ENCODE measurements around the gene CCDC30. TPM values are rescaled to one million over a fixed set of nuclear protein-coding genes. Genes with fewer than 3 reads are reported as not detected.

The CCDC30 gene
- total and polyA plus RNA-seq, 9 of the 15 experiments (the other 6 are each of a cell fraction or from before 2014, with no cell fraction given) = 0.05 to 0.91 (median 0.24) TPM

GRCh38 chr1:42680921-42681683 is 218.0 kb downstream of the CCDC30 start (continued):
- TF ChIP-seq ZBTB40 (IDR thresholded peaks at IDR 0.05) (peak; percentile 15; the same call in 1 of the 2 replicates), ZBTB40 (CRISPR knock-in tag; IDR thresholded peaks at IDR 0.05) (no peak), CHCHD3 (CRISPR knock-in tag; IDR thresholded peaks at IDR 0.05) (no peak), ARID2 (IDR thresholded peaks at IDR 0.05) (0 out of 2 replicates have a peak, but pooled peaks have one; percentile 6), THRB (CRISPR knock-in tag; conservative IDR thresholded peaks at IDR 0.05) (no peak; the same call in 1 of the 2 replicates), MIER1 (IDR thresholded peaks at IDR 0.05; ENCODE audit: low read depth) (no peak), ZC3H11A (IDR thresholded peaks at IDR 0.05; ENCODE audit: low read depth, low read length) (no peak), NONO (IDR thresholded peaks at IDR 0.05; ENCODE audit: low read depth in 2 of 2, low read length in 1 of 2) (no peak), ZNF146 (CRISPR knock-in tag; IDR thresholded peaks at IDR 0.05; ENCODE audit: unreplicated experiment) (no peak), ZNF592 (IDR thresholded peaks at IDR 0.05) (no peak; the same call in none of the 2 replicates), BCL6 (CRISPR knock-in tag; IDR thresholded peaks at IDR 0.05) (no peak), ZNF75A (CRISPR knock-in tag; IDR thresholded peaks at IDR 0.05) (no peak)
